Skeletal muscle tissue (tissue), 4 donors: ENCODE results near the gene PHF12. TPM values are rescaled to one million over a fixed set of nuclear protein-coding genes. Genes with fewer than 3 reads are reported as not detected.
"Not testable (repeated sequence)": the region's sequence is repeated elsewhere in the genome, so short reads cannot be mapped to it uniquely, and the experiment has no call there.

ENCODE experiments used
- H3K27ac ChIP-seq: one replicate; pipeline ENCODE4 v1.7.0; 2013; ENCODE audit warnings: mild to moderate bottlenecking, low read depth, low read length, inconsistent platforms
- H3K27me3 ChIP-seq, 3 donors: one replicate each; pipeline ENCODE4 v1.7.0; 2013; ENCODE audit warnings: low read length in 3 of 3; ENCODE audit not compliant: control insufficient read depth in 3 of 3, insufficient read depth in 3 of 3
- H3K36me3 ChIP-seq, 3 donors: one replicate each; pipeline ENCODE4 v1.7.0; 2013; ENCODE audit warnings: low read length in 3 of 3; ENCODE audit not compliant: control insufficient read depth in 3 of 3, insufficient read depth in 3 of 3
- H3K4me1 ChIP-seq, 3 donors: one replicate each; pipeline ENCODE4 v1.7.0; 2013; ENCODE audit warnings: low read length in 3 of 3, mild to moderate bottlenecking in 3 of 3; ENCODE audit not compliant: control insufficient read depth in 3 of 3, insufficient read depth in 3 of 3
- H3K4me3 ChIP-seq, 3 donors: one replicate each; pipeline ENCODE4 v1.7.0; 2013; ENCODE audit warnings: low read length in 3 of 3
- H3K9ac ChIP-seq, 3 donors: one replicate each; pipeline ENCODE4 v1.7.0; 2013; ENCODE audit warnings: low read length in 3 of 3, mild to moderate bottlenecking in 3 of 3, moderate library complexity in 2 of 3, low read depth in 1 of 3
- H3K9me3 ChIP-seq, 3 donors: one replicate each; pipeline ENCODE4 v1.7.0; 2013; ENCODE audit warnings: low read length in 3 of 3; ENCODE audit not compliant: control insufficient read depth in 3 of 3
- total RNA-seq: library from RNA; depleted of rRNA; stranded (reverse); fragments of >200 nt; gene quantifications from one replicate; pipeline ENCODE4 v1.2.3, GENCODE V29; 2014
- donor health status: Osteomylitis.

The PHF12 gene
- total RNA-seq, 1 donor from 2014 or later: 8.9 TPM

- H3K4me1 ChIP-seq: no peaks in the 10 kb centered on the region
- no peaks in the 10 kb centered on the region for H3K9me3 ChIP-seq
- H3K4me3 ChIP-seq: no peak overlapping the region
- no peak overlapping the region for H3K27ac ChIP-seq
- H3K9ac ChIP-seq: no peak overlapping the region
- no peaks in the 10 kb centered on the region for H3K27me3 ChIP-seq
- H3K36me3 ChIP-seq: peaks cover 63 to 71% (median 64%) of the 10 kb centered on the region in 3 donors
These were observed 69.7 kb downstream of the PHF12 start for GRCh38 chr17:28881533-28882056.

- peaks cover 60 to 62% (median 61%) of the 10 kb centered on the region in 3 donors for H3K36me3 ChIP-seq
- H3K4me3 ChIP-seq: no peak overlapping the region
- no peaks in the 10 kb centered on the region for H3K9me3 ChIP-seq
- H3K27me3 ChIP-seq: no peaks in the 10 kb centered on the region
- H3K27ac ChIP-seq: no peak overlapping the region
- H3K9ac ChIP-seq: no peak overlapping the region
- H3K4me1 ChIP-seq: no peaks in the 10 kb centered on the region
These were observed 70.8 kb downstream of the PHF12 start for GRCh38 chr17:28880572-28880945.

GRCh38 chr17:28879886-28880571, 71.3 kb downstream of the PHF12 start:
- H3K9me3 ChIP-seq: no peaks in the 10 kb centered on the region
- H3K27me3 ChIP-seq: no peaks in the 10 kb centered on the region
- H3K9ac ChIP-seq: no peak overlapping the region
- H3K27ac ChIP-seq: no peak overlapping the region
- H3K4me3 ChIP-seq: no peak overlapping the region
- peaks cover 54 to 56% (median 56%) of the 10 kb centered on the region in 3 donors for H3K36me3 ChIP-seq
- H3K4me1 ChIP-seq: no peaks in the 10 kb centered on the region

GRCh38 chr17:28878981-28879380, 72.3 kb downstream of the PHF12 start:
- no peaks in the 10 kb centered on the region for H3K4me1 ChIP-seq
- H3K27me3 ChIP-seq: no peaks in the 10 kb centered on the region
- no peak overlapping the region for H3K9ac ChIP-seq
- H3K4me3 ChIP-seq: no peak overlapping the region
- peaks cover 44 to 47% (median 46%) of the 10 kb centered on the region in 3 donors for H3K36me3 ChIP-seq
- no peak overlapping the region for H3K27ac ChIP-seq
- no peaks in the 10 kb centered on the region for H3K9me3 ChIP-seq

- no peak overlapping the region for H3K4me3 ChIP-seq
- H3K4me1 ChIP-seq: no peaks in the 10 kb centered on the region
- H3K9ac ChIP-seq: no peak overlapping the region
- H3K36me3 ChIP-seq: peaks cover 42 to 43% (median 42%) of the 10 kb centered on the region in 3 donors
- no peaks in the 10 kb centered on the region for H3K27me3 ChIP-seq
- no peak overlapping the region for H3K27ac ChIP-seq
- no peaks in the 10 kb centered on the region for H3K9me3 ChIP-seq
These were observed 73.0 kb downstream of the PHF12 start for GRCh38 chr17:28878158-28878910.

- H3K9me3 ChIP-seq, H3K27me3 ChIP-seq, H3K27ac ChIP-seq, H3K4me1 ChIP-seq, H3K4me3 ChIP-seq, H3K9ac ChIP-seq: not testable (repeated sequence)
- H3K36me3 ChIP-seq: peaks cover 33 to 37% (median 34%) of the 10 kb centered on the region in 3 donors
These were observed 74.1 kb downstream of the PHF12 start for GRCh38 chr17:28877150-28877711.

GRCh38 chr17:28875848-28876550, 75.3 kb downstream of the PHF12 start:
- Histone ChIP-seq H3K36me3 (peaks cover 21 to 25% (median 22%) of the 10 kb centered on the region in 3 donors), H3K9me3 (no peaks in the 10 kb centered on the region), H3K27me3 (no peaks in the 10 kb centered on the region), H3K27ac (no peak overlapping the region), H3K9ac (no peak overlapping the region), H3K4me1 (no peaks in the 10 kb centered on the region), H3K4me3 (no peak overlapping the region)

GRCh38 chr17:28874750-28875149, 76.6 kb downstream of the PHF12 start:
- Histone ChIP-seq H3K9me3 (no peaks in the 10 kb centered on the region), H3K4me3 (no peak overlapping the region), H3K9ac (no peak overlapping the region), H3K27ac (no peak overlapping the region), H3K36me3 (peaks cover 8 to 12% (median 9%) of the 10 kb centered on the region in 3 donors), H3K27me3 (no peaks in the 10 kb centered on the region), H3K4me1 (no peaks in the 10 kb centered on the region)

GRCh38 chr17:28873839-28874238, 77.5 kb downstream of the PHF12 start:
- H3K4me1 ChIP-seq: no peaks in the 10 kb centered on the region
- no peaks in the 10 kb centered on the region for H3K27me3 ChIP-seq
- no peak overlapping the region for H3K4me3 ChIP-seq
- H3K9ac ChIP-seq: no peak overlapping the region
- H3K27ac ChIP-seq: no peak overlapping the region
- no peaks in the 10 kb centered on the region for H3K9me3 ChIP-seq
- peaks cover 0 to 3% (median 2%) of the 10 kb centered on the region in 3 donors for H3K36me3 ChIP-seq
